Right ventricle myocardium superior (tissue), 1 donor: ENCODE measurements around the gene CDCP2. TPM values are rescaled to one million over a fixed set of nuclear protein-coding genes. Genes with fewer than 3 reads are reported as not detected.
"Not testable (repeated sequence)": the region's sequence is repeated elsewhere in the genome, so short reads cannot be mapped to it uniquely, and the experiment has no call there.

Source experiments
- ATAC-seq: fragments of 200-7000 bp; cut with Tn5 transposase; one replicate; pipeline ENCODE4 v1.9.1; 2020; ENCODE audit warnings: mild to moderate bottlenecking; ENCODE audit not compliant: poor library complexity
- DNase-seq: peaks from one replicate; pipeline ENCODE4 v3.0.0-alpha.2; 2020
- intact Hi-C: fragments of 100-400 bp; cut with DNase I; formaldehyde crosslinking; loops from one replicate; pipeline ENCODE4 v1.11.2; 2022
- total RNA-seq: library from RNA; stranded (reverse); fragmentation: NEBNext Ultra II Directional; extraction: Animal tissue kit (Norgen Biotek cat#: 25700); gene quantifications from one replicate; pipeline ENCODE4 v1.2.1, GENCODE V29; 2021
- donor health status: DM: no; HTN: yes; CAD: no; lungs with severe emphysema.

The CDCP2 gene
- total RNA-seq, 1 donor from 2014 or later, result not detected

DNA sequence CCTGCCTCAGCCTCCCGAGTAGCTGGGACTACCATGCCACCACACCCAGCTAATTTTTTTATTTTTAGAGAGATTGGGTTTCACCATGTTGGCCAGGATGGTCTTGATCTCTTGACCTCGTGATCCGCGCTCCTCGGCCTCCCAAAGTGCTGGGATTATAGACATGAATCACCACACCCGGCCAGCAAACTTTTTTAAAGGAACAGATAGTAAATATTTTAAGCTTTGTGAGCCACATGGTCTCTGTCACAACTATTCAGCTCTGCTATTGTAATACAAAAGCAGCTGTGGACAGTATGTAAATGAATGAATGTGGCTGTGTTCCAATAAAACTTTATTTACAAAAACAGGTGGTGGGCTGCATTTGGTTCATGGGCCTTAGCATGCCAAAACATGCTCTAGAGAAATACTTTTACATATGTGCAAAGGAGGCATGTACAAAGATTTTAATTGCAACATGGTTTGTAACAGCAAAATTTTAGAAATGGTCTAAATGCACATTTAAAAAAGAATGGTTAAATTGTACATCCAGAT, 47.0 kb downstream of the CDCP2 start:
- DNase-seq, result no peak
- intact Hi-C loops, result no loop called here
- ATAC-seq, result no peak

DNA sequence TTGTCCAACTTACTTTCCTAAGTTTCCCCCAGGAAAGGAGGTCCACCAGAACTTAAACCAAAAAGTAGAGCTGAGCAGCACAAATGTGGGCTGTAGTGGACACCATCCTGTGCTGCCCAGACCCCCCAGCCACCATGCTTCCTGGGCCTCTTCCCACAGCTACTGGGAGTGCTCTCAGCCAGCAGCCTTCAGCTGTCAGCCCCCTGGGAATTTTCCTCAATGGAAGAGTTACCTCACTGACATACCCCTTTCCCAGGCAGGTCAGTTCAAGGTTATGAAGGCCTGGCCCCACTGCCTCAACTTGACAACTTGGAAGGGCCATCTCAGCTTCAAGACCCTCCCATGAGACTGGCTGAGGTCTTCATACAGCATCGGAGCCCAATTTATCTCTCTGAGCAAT, 47.7 kb downstream of the CDCP2 start:
- ATAC-seq, result no peak
- intact Hi-C loops, result no loop called here
- DNase-seq, result no peak

DNA sequence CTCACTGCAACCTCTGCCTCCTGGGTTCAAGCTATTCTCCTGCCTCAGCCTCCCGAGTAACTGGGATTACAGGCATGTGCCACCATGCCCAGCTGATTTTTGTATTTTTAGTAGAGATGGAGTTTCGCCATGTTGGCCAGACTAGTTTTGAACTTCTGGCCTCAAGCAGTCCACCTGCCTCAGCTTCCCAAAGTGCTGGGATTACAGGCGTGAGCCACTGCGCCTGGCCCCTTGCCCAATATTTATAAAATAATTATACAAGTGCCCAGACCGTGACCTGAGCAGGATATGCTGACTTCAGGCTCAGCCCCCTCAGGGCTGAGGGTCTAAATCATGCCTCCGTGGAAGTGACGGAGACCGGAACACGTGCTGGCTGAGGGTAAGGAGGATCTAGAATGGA, 48.2 kb downstream of the CDCP2 start:
- ATAC-seq, intact Hi-C loops, DNase-seq: not testable (repeated sequence)

DNA sequence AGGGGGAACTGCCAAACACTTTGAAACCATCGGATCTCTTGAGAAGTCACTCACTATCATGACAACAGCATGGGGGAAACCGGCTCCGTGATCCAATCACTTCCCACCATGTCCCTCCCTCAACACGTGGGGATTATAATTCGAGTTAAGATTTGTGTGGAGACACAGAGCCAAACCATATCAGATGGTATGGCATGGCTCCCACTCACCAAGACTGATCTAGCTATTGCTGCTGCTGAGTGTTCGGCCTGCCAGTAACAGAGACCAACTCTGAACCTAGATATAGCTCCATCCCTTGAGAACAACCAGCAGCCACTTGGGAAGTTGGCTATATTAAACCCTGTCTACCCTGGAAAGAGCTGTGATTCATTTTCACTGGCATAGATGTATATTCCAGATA, 49.4 kb downstream of the CDCP2 start:
- intact Hi-C loops, result no loop called here
- ATAC-seq (no peak), DNase-seq (no peak)

DNA sequence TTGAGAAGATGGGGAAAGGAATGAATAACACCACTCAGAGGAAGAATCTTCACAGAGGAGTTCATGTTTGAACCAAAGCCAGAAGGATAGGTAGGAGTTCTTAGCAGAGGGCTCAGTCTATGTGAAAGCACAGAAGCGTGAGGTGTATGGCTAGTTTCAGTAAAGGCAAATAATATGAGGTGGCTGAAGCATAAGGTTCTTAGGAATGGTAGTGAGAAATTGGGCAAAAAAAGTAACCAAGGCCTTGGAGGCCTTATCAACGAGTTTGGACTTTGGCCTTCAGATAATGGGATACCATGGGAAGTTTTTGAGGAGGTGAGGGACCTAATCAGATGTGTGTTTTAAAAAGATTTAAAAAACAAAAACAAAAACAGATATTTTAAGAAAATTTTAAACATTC, 52.3 kb downstream of the CDCP2 start:
- ATAC-seq, result no peak
- intact Hi-C loops, result no loop called here

DNA sequence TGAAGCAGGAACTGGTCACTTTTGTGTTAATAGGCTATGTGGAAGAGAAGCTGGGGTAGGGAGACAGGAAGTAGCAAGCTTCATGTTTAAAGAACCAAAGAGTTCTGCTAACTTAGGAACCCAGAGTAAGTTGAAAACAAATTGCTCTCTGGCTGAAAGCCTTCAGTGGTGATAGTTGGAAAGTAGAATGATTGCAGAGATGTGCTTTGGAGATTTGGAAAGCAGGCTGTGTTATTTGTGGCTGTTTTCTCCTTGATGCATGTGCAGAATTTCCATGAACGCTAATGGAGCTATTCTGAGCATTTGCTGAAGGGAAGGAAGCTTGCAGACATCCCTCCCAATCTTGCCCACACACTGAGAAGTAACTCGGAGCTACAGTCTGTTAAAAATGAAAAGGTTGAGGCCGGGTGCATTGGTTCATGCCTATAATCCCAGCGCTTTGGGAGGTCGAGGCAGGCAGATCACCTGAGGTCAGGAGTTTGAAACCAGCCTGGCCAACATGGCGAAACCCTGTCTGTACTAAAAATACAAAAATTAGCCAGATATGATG, 53.7 kb downstream of the CDCP2 start:
- DNase-seq (no peak), ATAC-seq (no peak)
- intact Hi-C loops, result no loop called here

More for the DNA sequence above, 52.3 kb downstream of the CDCP2 start:
- DNase-seq, result no peak

DNA sequence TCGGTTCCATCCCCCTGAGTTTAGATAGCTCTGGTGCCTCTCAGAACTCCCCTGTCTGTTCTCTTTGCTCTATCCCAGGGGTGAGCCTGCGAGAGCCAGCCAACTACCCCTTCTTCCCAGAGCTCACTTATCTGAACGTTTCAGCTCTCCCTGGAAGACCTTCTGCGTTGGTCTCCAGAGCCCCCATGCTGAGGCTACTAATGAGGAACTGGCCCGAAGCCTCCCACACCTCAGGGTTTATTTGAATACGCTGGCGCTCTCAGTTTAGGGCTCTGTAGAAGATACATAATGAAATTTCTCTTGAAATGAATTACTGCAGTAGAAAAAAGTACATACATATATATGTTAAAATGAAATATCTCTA, 55.9 kb downstream of the CDCP2 start:
- intact Hi-C loops, result no loop called here
- DNase-seq, result no peak
- ATAC-seq, result no peak

DNA sequence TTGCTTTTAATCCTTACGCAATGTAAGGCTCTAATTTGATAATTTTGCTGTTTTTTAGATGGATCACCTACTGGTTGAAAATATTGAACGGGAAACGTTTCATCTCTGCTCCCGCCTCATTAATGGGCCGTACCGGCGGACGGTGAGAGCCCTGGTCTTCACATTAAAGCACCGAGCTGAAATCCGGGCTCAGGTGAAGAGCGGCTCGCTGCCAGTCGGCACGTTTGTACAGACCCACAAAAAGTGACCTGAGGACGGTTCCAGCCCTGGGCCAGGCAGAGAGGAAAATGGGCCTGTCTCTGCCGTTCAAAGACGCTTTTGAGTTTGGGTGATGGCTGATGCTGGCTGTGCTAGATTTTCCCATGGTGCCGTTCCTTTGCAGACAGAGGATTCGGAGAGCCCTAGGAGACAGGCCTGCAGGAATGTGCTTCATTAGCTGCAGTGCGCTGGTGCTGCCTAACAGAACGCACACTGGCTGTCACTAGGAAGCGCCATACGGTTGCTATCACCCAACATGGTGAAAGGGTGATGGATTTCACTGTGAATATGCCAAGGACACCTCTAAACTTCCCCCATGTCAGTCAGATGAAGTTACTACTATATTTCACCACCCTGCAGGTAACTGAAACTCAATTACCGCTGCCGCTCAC, 56.4 kb downstream of the CDCP2 start:
- DNase-seq (no peak), ATAC-seq (no peak)
- intact Hi-C loops, result no loop called here

DNA sequence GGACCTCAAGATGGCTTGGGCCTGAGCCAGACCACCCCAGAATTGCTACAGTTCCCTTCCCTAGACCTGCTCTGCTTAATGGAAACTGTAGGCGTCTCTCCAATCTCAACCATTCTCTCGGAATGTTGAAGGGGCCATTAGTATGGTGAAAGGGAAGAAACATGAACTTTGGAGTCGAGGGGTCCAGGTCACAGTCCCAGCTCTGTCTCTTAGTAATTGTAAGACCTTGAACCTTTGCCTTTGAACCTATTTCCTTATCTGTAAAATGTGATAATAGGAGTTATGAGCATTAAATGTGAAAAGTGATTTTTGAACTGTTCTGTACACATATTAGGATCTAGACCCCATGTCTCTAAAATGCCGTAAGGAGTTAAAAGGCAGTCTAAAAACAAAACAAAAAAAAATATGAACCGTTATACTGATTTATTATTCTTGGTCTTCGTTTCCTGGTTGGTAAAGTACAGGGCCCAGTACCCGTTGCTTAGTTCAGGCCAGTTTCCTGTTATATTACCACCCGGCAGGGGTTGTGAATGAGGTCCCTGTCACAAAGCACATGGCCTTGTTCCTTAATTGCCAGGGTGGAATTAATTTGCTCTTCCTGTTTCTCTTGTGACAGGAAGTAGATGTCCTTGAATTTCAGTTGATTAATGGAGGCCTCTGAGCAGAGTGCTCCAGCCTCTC, 57.1 kb downstream of the CDCP2 start:
- DNase-seq (no peak), ATAC-seq (peak; percentile 64)
- intact Hi-C loops, result no loop called here

DNA sequence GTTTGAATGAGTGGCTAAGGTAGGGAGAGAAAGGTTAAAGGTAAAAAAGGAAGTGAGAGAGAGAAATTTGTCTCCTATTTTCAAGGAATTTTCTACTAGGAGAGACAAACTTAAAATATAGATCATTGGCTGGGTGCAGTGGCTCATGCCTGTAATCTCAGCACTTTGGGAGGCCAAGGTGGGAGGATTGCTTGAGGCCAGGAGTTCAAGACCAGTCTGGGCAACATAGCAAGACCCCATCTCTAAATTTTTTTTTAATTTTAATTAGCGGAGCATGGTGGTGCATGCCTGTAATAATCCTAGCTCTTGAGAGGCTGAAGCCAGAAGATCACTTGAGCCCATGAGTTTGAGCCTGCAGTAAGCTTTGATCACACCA, 58.1 kb downstream of the CDCP2 start:
- ATAC-seq, intact Hi-C loops, DNase-seq: not testable (repeated sequence)

DNA sequence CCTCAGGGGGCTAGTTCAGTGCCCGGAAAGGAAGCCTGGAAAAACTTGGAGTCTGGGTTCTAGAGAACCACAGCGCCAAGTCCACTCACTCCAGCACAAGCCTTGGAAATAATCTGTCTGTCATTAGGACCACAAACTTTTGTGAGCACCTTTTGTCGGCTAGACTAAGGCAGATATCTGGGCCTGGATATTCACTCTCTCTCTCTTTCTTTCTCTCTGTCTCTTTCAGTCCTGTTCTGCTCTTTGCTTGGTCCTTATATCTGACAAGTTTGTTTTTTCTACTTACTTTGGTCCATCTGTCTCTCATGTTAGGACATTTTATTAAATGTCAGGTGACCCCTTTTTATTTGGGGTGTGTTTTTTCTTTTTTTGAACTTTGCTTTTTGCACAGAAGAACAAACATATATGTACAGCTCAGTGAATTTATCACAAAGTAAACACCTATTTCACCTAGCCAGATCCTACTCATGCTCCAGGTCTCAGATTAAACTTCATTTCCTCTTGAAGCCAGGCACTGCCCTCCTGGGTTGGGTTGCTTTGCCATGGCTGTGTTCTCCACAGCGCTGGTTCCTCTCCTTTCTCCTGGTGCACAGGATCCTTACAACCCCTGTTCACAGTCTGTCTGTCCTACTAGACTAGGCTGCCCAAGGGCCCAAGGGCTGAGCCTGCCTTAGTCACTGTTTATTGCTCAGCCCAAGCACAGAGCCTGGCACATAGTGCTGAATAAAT, 58.6 kb downstream of the CDCP2 start:
- DNase-seq, result no peak
- ATAC-seq, result no peak
- intact Hi-C loops, result no loop called here

DNA sequence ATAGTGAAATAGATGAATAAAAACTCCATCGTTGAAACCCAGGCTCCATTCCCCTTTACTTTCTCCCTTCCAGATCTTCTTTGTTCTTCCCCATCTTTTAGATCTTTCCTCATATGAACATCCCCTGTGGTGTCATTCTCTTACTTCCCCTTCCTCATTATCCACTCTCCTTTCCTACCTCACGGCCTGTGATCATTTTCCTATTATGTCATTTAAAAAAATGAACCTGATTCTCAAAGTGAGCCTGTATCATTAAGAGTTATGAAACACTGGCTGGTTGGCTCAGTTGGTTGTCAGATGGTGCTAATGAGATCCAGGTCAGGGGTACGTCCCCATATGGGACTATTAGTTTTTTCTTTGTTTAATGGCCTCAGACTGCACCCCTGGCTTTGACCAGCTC, 61.1 kb downstream of the CDCP2 start:
- DNase-seq, result no peak
- intact Hi-C loops, result no loop called here
- ATAC-seq, result no peak

DNA sequence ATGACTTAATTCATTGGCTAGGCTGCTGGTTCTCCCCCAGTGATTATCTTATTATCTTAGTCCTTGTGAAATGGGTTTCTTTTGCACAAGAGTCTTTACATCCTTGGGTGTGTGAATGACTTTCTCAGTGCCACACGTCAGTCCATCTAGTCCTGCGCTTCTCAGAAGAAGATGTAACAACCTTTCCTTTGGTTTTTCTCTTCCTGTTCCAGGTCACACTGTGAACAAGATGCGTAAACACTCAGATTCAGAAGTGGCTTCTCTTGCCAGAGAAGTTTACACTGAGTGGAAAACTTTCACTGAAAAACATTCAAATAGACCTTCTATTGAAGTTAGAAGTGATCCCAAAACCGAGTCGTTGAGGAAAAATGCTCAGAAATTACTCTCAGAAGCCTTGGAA, 64.4 kb downstream of the CDCP2 start:
- no peak for ATAC-seq
- no peak for DNase-seq
- intact Hi-C loops, result no loop called here

DNA sequence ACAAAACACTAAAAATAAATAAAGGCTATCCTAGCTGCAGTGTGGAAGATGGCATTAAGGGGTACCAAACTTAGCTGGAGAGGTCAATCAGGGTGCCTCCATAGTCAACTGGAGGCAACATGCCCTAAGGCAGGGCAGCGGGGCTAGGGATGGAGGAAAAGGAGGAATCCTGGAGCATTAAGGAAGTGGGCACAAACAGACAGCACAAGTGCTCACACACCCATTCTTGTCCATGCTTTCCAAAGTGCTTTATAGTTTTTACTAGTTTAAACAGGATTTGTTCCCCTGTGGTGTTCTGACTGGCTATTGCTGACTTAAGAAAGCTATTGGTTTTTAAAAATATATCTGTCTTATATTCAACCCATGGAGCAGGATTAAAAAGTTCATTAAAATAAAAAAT, 66.0 kb downstream of the CDCP2 start:
- intact Hi-C loops, result no loop called here
- DNase-seq, result no peak
- ATAC-seq, result no peak

DNA sequence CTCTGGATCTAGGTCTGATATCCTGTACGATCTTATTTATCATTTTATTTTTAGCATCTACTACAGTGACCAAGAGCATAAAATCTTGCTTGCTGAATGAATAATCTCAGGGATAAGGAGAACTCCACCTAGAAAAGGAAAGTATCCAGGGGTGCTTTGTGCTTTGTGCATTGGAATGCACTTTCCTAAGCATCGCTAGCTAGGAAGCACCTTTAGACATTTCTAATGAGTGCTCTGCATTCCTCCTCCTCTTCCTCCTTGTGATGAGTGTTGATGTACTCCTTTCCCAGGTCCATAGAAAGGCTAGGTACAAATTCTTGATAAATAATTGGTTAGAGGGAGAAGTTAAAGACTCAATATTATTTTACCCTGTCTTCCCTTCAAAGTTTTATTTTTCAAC, 68.0 kb downstream of the CDCP2 start:
- no peak for DNase-seq
- intact Hi-C loops, result no loop called here
- ATAC-seq, result no peak

Other genes starting within 250 kb of the CDCP2 start
- gene IFT25, start 207.3 kb downstream of the CDCP2 start, total RNA-seq, result 9.9 TPM
- gene LRRC42, start 206.7 kb downstream of the CDCP2 start, total RNA-seq, result 12.0 TPM
- gene LDLRAD1, start 134.8 kb downstream of the CDCP2 start, total RNA-seq, result not detected
- 310 TPM for gene TMEM59, start 99.8 kb downstream of the CDCP2 start, total RNA-seq
- 5.3 TPM for gene TCEANC2, start 99.4 kb downstream of the CDCP2 start, total RNA-seq
- 4.8 TPM for gene CYB5RL, start 47.0 kb upstream of the CDCP2 start, total RNA-seq
- gene MRPL37, start 47.2 kb upstream of the CDCP2 start, total RNA-seq, result 78.6 TPM